K562 (cell line): ENCODE data around the gene GLRX2. TPM values are rescaled to one million over a fixed set of nuclear protein-coding genes. Genes with fewer than 3 reads are reported as not detected.

Experiments
- ATAC-seq: fragments of 200-7000 bp; cut with Tn5 transposase; 3 replicates; pipeline ENCODE4 v1.9.1; 2020; ENCODE audit warnings: moderate library complexity
- BruUV-seq: library from RNA; stranded (reverse); fragments of 400-500 nt; replicated peaks from 2 replicates; lab custom pipeline; 2021; lab: Mats Ljungman, UMichigan
- CTCF ChIA-PET: fragments of 300-600 bp; formaldehyde crosslinking; extraction: SDS; loops from one replicate; lab custom pipeline; 2021; ENCODE audit warnings: low intra/inter-chr PET ratio; lab: Yijun Ruan, JAX
- POLR2A ChIA-PET: fragments of 300-600, 350-650 bp; sonication (Branson Sonifier 250); formaldehyde crosslinking; extraction: SDS; loops from one replicate; lab custom pipeline; 2021; ENCODE audit warnings: antibody characterized with exemption, inconsistent platforms; lab: Yijun Ruan, JAX
- DNase-seq, 4 experiments: peaks; one replicate each; pipeline versions ENCODE4 v3.0.0 to v3.0.0-alpha.2; 2011 to 2018; ENCODE audit warnings: low spot score in 3 of 4, mixed read lengths in 3 of 4; ENCODE audit errors: extremely low read depth in 1 of 4
- FAIRE-seq: peaks from 2 replicates; lab custom pipeline; 2011; peaks lifted over from hg19 to GRCh38; lab: Jason Lieb, UNC
- H2AFZ ChIP-seq: 2 replicates; pipeline ENCODE4 v1.6.0; 2011; ENCODE audit warnings: low read depth, low read length, control low read depth, inconsistent platforms
- H3K27ac ChIP-seq: fragments of 200-600 bp; 3 replicates; pipeline ENCODE4 v1.8.0; 2011; ENCODE audit warnings: low read depth, mild to moderate bottlenecking, control low read depth, inconsistent platforms, low read length, moderate library complexity, mixed read lengths; ENCODE audit errors: extremely low read depth
- H3K27me3 ChIP-seq, 2 experiments: fragments of 300-600 bp in 1 of 2; 2 replicates in 1 of 2; 3 replicates in 1 of 2; pipeline versions ENCODE4 v1.6.0 to v1.8.0; 2011; ENCODE audit warnings: inconsistent platforms in 2 of 2, low read length in 2 of 2, mild to moderate bottlenecking in 1 of 2, mixed read lengths in 1 of 2, moderate library complexity in 1 of 2; ENCODE audit not compliant: control insufficient read depth in 2 of 2, insufficient read depth in 2 of 2
- H3K36me3 ChIP-seq: fragments of 300-600 bp; 3 replicates; pipeline ENCODE4 v1.8.0; 2011; ENCODE audit warnings: mild to moderate bottlenecking, low read length, inconsistent platforms; ENCODE audit not compliant: control insufficient read depth, insufficient read depth
- H3K4me1 ChIP-seq, 2 experiments: fragments of 200-600 bp in 1 of 2; replicated peaks in 1 of 2; 2 replicates in 1 of 2; 3 replicates in 1 of 2; pipeline versions ENCODE4 v1.5.1 to v1.8.0; 2011; ENCODE audit warnings: inconsistent platforms in 2 of 2, low read length in 2 of 2, mild to moderate bottlenecking in 1 of 2, mixed read lengths in 1 of 2, moderate library complexity in 1 of 2; ENCODE audit not compliant: control insufficient read depth in 2 of 2, insufficient read depth in 2 of 2
- H3K4me2 ChIP-seq: 2 replicates; pipeline ENCODE4 v1.6.1; 2011; ENCODE audit warnings: low read length, control low read depth, inconsistent platforms, mixed read lengths; ENCODE audit not compliant: insufficient read depth
- H3K4me3 ChIP-seq: fragments of 200-600 bp; sonication (generic), shearing (Covaris generic); 2 replicates; pipeline ENCODE4 v1.5.1; 2016; ENCODE audit warnings: control low read depth, inconsistent platforms
- H3K79me2 ChIP-seq: fragments of 200-600 bp; 3 replicates; pipeline ENCODE4 v1.8.0; 2011; ENCODE audit warnings: low read length, inconsistent platforms; ENCODE audit not compliant: control insufficient read depth, insufficient read depth
- H3K9ac ChIP-seq, 2 experiments: 2 replicates each; pipeline versions ENCODE4 v1.6.0 to v1.6.1; 2011; ENCODE audit warnings: low read depth in 2 of 2, low read length in 2 of 2, control low read depth in 1 of 2, inconsistent platforms in 1 of 2, mild to moderate bottlenecking in 1 of 2, mixed read lengths in 1 of 2; ENCODE audit not compliant: insufficient read depth in 1 of 2
- H3K9me1 ChIP-seq: one replicate; pipeline ENCODE4 v1.6.0; 2011; ENCODE audit warnings: inconsistent platforms, mild to moderate bottlenecking, low read length, moderate library complexity; ENCODE audit not compliant: control insufficient read depth, insufficient read depth
- H3K9me3 ChIP-seq: replicated peaks from 2 replicates; pipeline ENCODE4 v1.5.1; 2011; ENCODE audit warnings: low read depth, low read length, inconsistent platforms; ENCODE audit not compliant: control insufficient read depth, insufficient read depth
- H4K20me1 ChIP-seq: replicated peaks from 2 replicates; pipeline ENCODE4 v1.6.1; 2011; ENCODE audit warnings: low read length, inconsistent platforms, mixed read lengths; ENCODE audit not compliant: control insufficient read depth, insufficient read depth
- BRF1 ChIP-seq: IDR thresholded peaks from 3 replicates; pipeline ENCODE4 v1.6.1; 2011; ENCODE audit warnings: borderline replicate concordance, mild to moderate bottlenecking; ENCODE audit not compliant: insufficient read length; ENCODE audit errors: extremely low read depth
- CEBPB ChIP-seq: fragments of 450-650 bp; IDR thresholded peaks from 2 replicates; pipeline ENCODE4 v1.6.1; 2016; ENCODE audit warnings: missing genetic modification characterization, missing compliant biosample characterization
- DPF2 ChIP-seq: fragments of 450-650 bp; IDR thresholded peaks from 2 replicates; pipeline ENCODE4 v1.6.1; 2016
- E2F4 ChIP-seq: sonication (generic); formaldehyde crosslinking; IDR thresholded peaks from 2 replicates; pipeline ENCODE4 v1.8.0; 2022; ENCODE audit warnings: mild to moderate bottlenecking, low read depth, missing genetic modification reagents
- EP400 ChIP-seq: fragments of 450-650 bp; IDR thresholded peaks from 2 replicates; pipeline ENCODE4 v1.6.1; 2017; ENCODE audit warnings: antibody characterized with exemption, mild to moderate bottlenecking, moderate library complexity
- FUS ChIP-seq: fragments of 200-400 bp; formaldehyde crosslinking; optimal IDR thresholded peaks from 2 replicates; pipeline ENCODE3; 2017; ENCODE audit warnings: low read depth, low read length
- HMBOX1 ChIP-seq: sonication (generic); IDR thresholded peaks from 2 replicates; pipeline ENCODE4 v1.6.1; 2016
- KDM1A ChIP-seq, 2 experiments: fragments of 450-650 bp; IDR thresholded peaks; 2 replicates each; pipeline ENCODE4 v1.6.1; 2016; ENCODE audit warnings: mild to moderate bottlenecking in 2 of 2
- LCOR ChIP-seq: sonication (generic); formaldehyde crosslinking; IDR thresholded peaks from 2 replicates; pipeline ENCODE4 v1.8.0; 2022; ENCODE audit warnings: mild to moderate bottlenecking, missing genetic modification reagents
- MECOM ChIP-seq: fragments of 250-450 bp; sonication (Bioruptor Pico); IDR thresholded peaks from 2 replicates; pipeline ENCODE4 v1.8.0; 2022; ENCODE audit warnings: inconsistent platforms
- NFXL1 ChIP-seq: fragments of 450-650 bp; formaldehyde crosslinking; IDR thresholded peaks from 2 replicates; pipeline ENCODE4 v1.4.0; 2021; ENCODE audit warnings: mild to moderate bottlenecking
- RCOR1 ChIP-seq, 2 experiments: IDR thresholded peaks; 2 replicates each; pipeline ENCODE4 v1.6.1; 2012; ENCODE audit warnings: low read depth in 2 of 2, low read length in 2 of 2, borderline replicate concordance in 1 of 2, improper control_type of control experiment in 1 of 2
- SMARCA5 ChIP-seq: fragments of 450-650 bp; IDR thresholded peaks from 2 replicates; pipeline ENCODE4 v1.6.1; 2016
- SMARCE1 ChIP-seq: fragments of 450-650 bp; IDR thresholded peaks from 2 replicates; pipeline ENCODE4 v1.7.1; 2016; ENCODE audit warnings: mild to moderate bottlenecking
- SRSF3 ChIP-seq: fragments of 200-400 bp; formaldehyde crosslinking; IDR thresholded peaks from 2 replicates; pipeline ENCODE4 v1.6.1; 2016; ENCODE audit warnings: mild to moderate bottlenecking, low read length, moderate library complexity; ENCODE audit not compliant: insufficient read depth
- TFAP4 ChIP-seq: sonication (generic); formaldehyde crosslinking; IDR thresholded peaks from 2 replicates; pipeline ENCODE4 v1.8.0; 2022; ENCODE audit warnings: missing genetic modification reagents, mild to moderate bottlenecking, moderate library complexity, borderline replicate concordance
- THRAP3 ChIP-seq: fragments of 450-650 bp; IDR thresholded peaks from 2 replicates; pipeline ENCODE4 v1.6.1; 2016; ENCODE audit warnings: mild to moderate bottlenecking, inconsistent platforms, borderline replicate concordance
- U2AF2 ChIP-seq: fragments of 200-400 bp; formaldehyde crosslinking; optimal IDR thresholded peaks from 2 replicates; pipeline ENCODE3; 2017; ENCODE audit warnings: low read depth, mild to moderate bottlenecking, low read length
- ZFP1 ChIP-seq: fragments of 450-650 bp; formaldehyde crosslinking; IDR thresholded peaks from 2 replicates; pipeline ENCODE4 v1.4.0; 2020; ENCODE audit warnings: mild to moderate bottlenecking, mixed read lengths
- ZFP36 ChIP-seq: fragments of 150-350 bp; IDR thresholded peaks from 2 replicates; pipeline ENCODE4 v1.6.1; 2018; ENCODE audit warnings: low read length, low read depth; ENCODE audit not compliant: partially characterized antibody
- ZNF589 ChIP-seq: fragments of 200-800 bp; sonication (Bioruptor generic); IDR thresholded peaks from 2 replicates; pipeline ENCODE4 v1.6.1; 2016; ENCODE audit warnings: low read depth, missing genetic modification characterization, missing compliant biosample characterization
- WGBS: fragments of 100-300 bp; shearing (Covaris generic); methylation state at CpG from one replicate; pipeline ENCODE4 v1.1.6; 2016; ENCODE audit warnings: low coverage, mixed read lengths; ENCODE audit not compliant: insufficient coverage; ENCODE audit errors: missing lambda C conversion rate; 5-methylcytosine and 5-hydroxymethylcytosine counted together
- in situ Hi-C: fragments of 300-500 bp; cut with MboI; formaldehyde crosslinking; loops from 4 replicates; pipeline ENCODE4 v1.15.0; 2018; ENCODE audit warnings: inconsistent platforms, mixed read lengths
- intact Hi-C: fragments of 100-400 bp; cut with micrococcal nuclease; formaldehyde crosslinking; loops from 2 replicates; pipeline ENCODE4 v1.14.2; 2022
- polyA plus RNA-seq, 8 experiments: library from polyadenylated mRNA; depleted of rRNA in 4 of 8; stranded (reverse) in 5 of 8; unstranded in 3 of 8; fragments of >200 nt; fragmentation: Nextera tagmentation in 2 of 8; fragmentation: Illumina TruSeq in 1 of 8; extraction: Ambion mirVana in 2 of 8; extraction: Trizol in 1 of 8; gene quantifications; 2 replicates each; pipeline versions ENCODE4 v1.2.1 to v1.2.3, GENCODE V29; 2011 to 2014; ENCODE audit warnings: inconsistent platforms in 1 of 8, missing spikeins in 1 of 8
- total RNA-seq, 7 experiments: library from RNA; depleted of rRNA in 6 of 7; stranded (reverse); fragments of >200 nt in 6 of 7; fragmentation: Illumina TruSeq in 2 of 7; extraction: Trizol in 2 of 7; gene quantifications; 2 replicates each; pipeline versions ENCODE4 v1.2.1 to v1.2.3, GENCODE V29; 2011 to 2021; ENCODE audit warnings: low replicate concordance in 1 of 7

Gene GLRX2
- total and polyA plus RNA-seq, 9 of the 15 experiments (the other 6 are each of a cell fraction or from before 2014, with no cell fraction given) = 13.3 to 82.6 (median 55.1) TPM

GRCh38 chr1:193103759-193104501 is 1.3 kb downstream of the GLRX2 start:
- peaks cover 40% of the 10 kb centered on the region for H3K79me2 ChIP-seq
- intact Hi-C loops = loop anchor here (1.0 to 2.0 kb wide), 2 partner anchors 33 to 45 kb away; partner anchors contain the start of genes RO60 and UCHL5
- POLR2A ChIA-PET = interaction anchor here (0.7 to 4.9 kb wide), 13 partner anchors 10 to 146 kb away, joined by 3 to 29 read pairs (median 6); partner anchors contain the start of genes CDC73, RO60 and UCHL5
- H3K36me3 ChIP-seq = peaks cover 35% of the 10 kb centered on the region
- peak; percentile 20 for ATAC-seq
- no peaks in the 10 kb centered on the region for H3K9me1 ChIP-seq
- no peaks in the 10 kb centered on the region for H3K9me3 ChIP-seq
- H2AFZ ChIP-seq = peak overlapping the region; percentile 88
- H3K27me3 ChIP-seq = no peaks in the 10 kb centered on the region
- no peaks in the 10 kb centered on the region for H4K20me1 ChIP-seq
- H3K27ac ChIP-seq = peak overlapping the region; percentile 79
- peaks cover 10 to 18% of the 10 kb centered on the region in 2 experiments; a peak in 4 of 5 replicates for H3K4me1 ChIP-seq
- BruUV-seq = no TSS peak
- peak in 1 of 4 experiments; percentile 51 for DNase-seq
- WGBS = 8% methylated on average over 9 of the region's 9 CpGs
- peak overlapping the region; percentile 82 for H3K4me2 ChIP-seq
- in situ Hi-C loops = no loop called here
- peak overlapping the region; percentile 83 to 94 for H3K9ac ChIP-seq
- CTCF ChIA-PET = no interaction called here
- peak; percentile 29 for FAIRE-seq
- H3K4me3 ChIP-seq = peak overlapping the region; percentile 73
- TF ChIP-seq SMARCA5 (peak; percentile 86; the same call in 1 of the 2 replicates), TFAP4 (CRISPR knock-in tag) (no peak), U2AF2 (no peak), RCOR1 (IDR thresholded peaks at IDR 0.05; ENCODE audit: borderline replicate concordance in 1 of 2, low read depth in 2 of 2, low read length in 2 of 2) (peak in 1 of 2 experiments; percentile 6; a peak in 1 of 4 replicates), SMARCE1 (peak; percentile 48; the same call in 1 of the 2 replicates), FUS (no peak), LCOR (0 out of 2 replicates have a peak, but pooled peaks have one; percentile 27), ZNF589 (no peak), NFXL1 (CRISPR knock-in tag) (no peak), ZFP1 (CRISPR knock-in tag) (no peak), CEBPB (tag) (no peak), KDM1A (IDR thresholded peaks at IDR 0.05) (peak in 1 of 2 experiments; percentile 46; a peak in 1 of 4 replicates), BRF1 (no peak), HMBOX1 (peak; percentile 74), E2F4 (CRISPR knock-in tag) (no peak), THRAP3 (no peak), MECOM (CRISPR knock-in tag) (0 out of 2 replicates have a peak, but pooled peaks have one; percentile 24), EP400 (peak; percentile 3; the same call in 1 of the 2 replicates), DPF2 (peak; percentile 47; the same call in 1 of the 2 replicates), SRSF3 (no peak), ZFP36 (peak; percentile 64)
